K562 treated with DMSO at 1 percent for 24 hours (cell line): ENCODE results near the gene SHBG. TPM values are rescaled to one million over a fixed set of nuclear protein-coding genes. Genes with fewer than 3 reads are reported as not detected.

Experiments
- total RNA-seq: library from RNA; unstranded; fragments of 300-600 nt; gene quantifications from 2 replicates; pipeline ENCODE4 v1.2.3, GENCODE V29; 2022; ENCODE audit warnings: low read depth; ENCODE audit not compliant: insufficient read depth

SHBG gene
- total RNA-seq: 0.68 and 0.93 TPM in 2 replicates

GRCh38 chr17:7629939-7630571 is at the start of gene SHBG:
Gene SHBG, plus strand, starts transcription at chr17:7630135. Its CDS starts 38 bp downstream, at chr17:7630173.

GRCh38 chr17:7583253-7584109 is 46.5 kb upstream of the SHBG start, which contains the start of gene MPDU1:
Gene MPDU1, plus strand, starts transcription at chr17:7583852. Its CDS starts 11 bp downstream, at chr17:7583863.

GRCh38 chr17:7589891-7590691 is 39.8 kb upstream of the SHBG start, which contains the start of gene SOX15:
Gene SOX15, minus strand, starts transcription at chr17:7590094. Its CDS starts 418 bp downstream, at chr17:7589676.

GRCh38 chr17:7614425-7615264 is 15.3 kb upstream of the SHBG start, which contains the start of gene FXR2:
Gene FXR2, minus strand, starts transcription at chr17:7614897. Its CDS starts 365 bp downstream, at chr17:7614532.

GRCh38 chr17:7627250-7628121 is 2.4 kb upstream of the SHBG start, which contains the start of gene SAT2:
Gene SAT2, minus strand, starts transcription at chr17:7627821. Its CDS starts 186 bp downstream, at chr17:7627635.

GRCh38 chr17:7650509-7651096 is 20.7 kb downstream of the SHBG start, which contains the start of gene ATP1B2:
Gene ATP1B2, plus strand, starts transcription at chr17:7650926. Its CDS starts 593 bp downstream, at chr17:7651519.

Other genes starting within 250 kb of the SHBG start
- gene TNK1, start 249.0 kb upstream of the SHBG start, total RNA-seq: 7.3 and 8.8 TPM in 2 replicates
- 11.9 and 13.9 TPM in 2 replicates for gene PLSCR3, start 235.6 kb upstream of the SHBG start, total RNA-seq
- 67.8 and 69.3 TPM in 2 replicates for gene TMEM256, start 226.0 kb upstream of the SHBG start, total RNA-seq
- gene NLGN2, start 222.3 kb upstream of the SHBG start, total RNA-seq: 14.2 and 14.9 TPM in 2 replicates
- gene SPEM1, start 209.8 kb upstream of the SHBG start, total RNA-seq: not detected in 2 replicates
- not detected in 2 replicates for gene SPEM2, start 204.5 kb upstream of the SHBG start, total RNA-seq
- not detected in 2 replicates for gene SPEM3, start 201.3 kb upstream of the SHBG start, total RNA-seq
- gene TMEM102, start 194.7 kb upstream of the SHBG start, total RNA-seq: 14.7 and 16.9 TPM in 2 replicates
- gene FGF11, start 190.6 kb upstream of the SHBG start, total RNA-seq: 6.3 and 7.5 TPM in 2 replicates
- 12.6 and 14.0 TPM in 2 replicates for gene CHRNB1, start 185.1 kb upstream of the SHBG start, total RNA-seq
- 5.5 and 5.6 TPM in 2 replicates for gene ZBTB4, start 150.5 kb upstream of the SHBG start, total RNA-seq
- not detected in 2 replicates for gene SLC35G6, start 148.7 kb upstream of the SHBG start, total RNA-seq
- 81.8 and 97.0 TPM in 2 replicates for gene POLR2A, start 145.8 kb upstream of the SHBG start, total RNA-seq
- 0.58 and 1.4 TPM in 2 replicates for gene TNFSF12, start 81.1 kb upstream of the SHBG start, total RNA-seq
- 1.5 and 2.0 TPM in 2 replicates for gene TNFSF13, start 71.4 kb upstream of the SHBG start, total RNA-seq
- gene SENP3, start 68.2 kb upstream of the SHBG start, total RNA-seq: 42.9 and 47.5 TPM in 2 replicates
- gene CD68, start 50.5 kb upstream of the SHBG start, total RNA-seq: 31.3 and 38.5 TPM in 2 replicates
- gene MPDU1, start 46.3 kb upstream of the SHBG start, total RNA-seq: 81.0 and 84.2 TPM in 2 replicates
- gene SOX15, start 40.0 kb upstream of the SHBG start, total RNA-seq: 3.9 and 4.4 TPM in 2 replicates
- 71.8 and 73.7 TPM in 2 replicates for gene FXR2, start 15.2 kb upstream of the SHBG start, total RNA-seq
- 62.8 TPM in 2 replicates for gene SAT2, start 2.3 kb upstream of the SHBG start, total RNA-seq
- 4.5 and 5.6 TPM in 2 replicates for gene ATP1B2, start 20.8 kb downstream of the SHBG start, total RNA-seq
- gene TP53, start 57.4 kb downstream of the SHBG start, total RNA-seq: 4.8 and 6.3 TPM in 2 replicates
- gene WRAP53, start 58.3 kb downstream of the SHBG start, total RNA-seq: 47.2 and 47.5 TPM in 2 replicates
- gene EFNB3, start 75.1 kb downstream of the SHBG start, total RNA-seq: 0.10 TPM in 1 of 2 replicates, not detected in the other
- not detected in 2 replicates for gene DNAH2, start 87.6 kb downstream of the SHBG start, total RNA-seq
- gene KDM6B, start 204.1 kb downstream of the SHBG start, total RNA-seq: 19.1 and 19.4 TPM in 2 replicates
- gene TMEM88, start 224.9 kb downstream of the SHBG start, total RNA-seq: 1.3 and 2.9 TPM in 2 replicates
- gene NAA38, start 227.4 kb downstream of the SHBG start, total RNA-seq: 70.7 and 80.3 TPM in 2 replicates
- gene CYB5D1, start 227.9 kb downstream of the SHBG start, total RNA-seq: 3.3 and 3.6 TPM in 2 replicates